HG03175 (cell line): ENCODE data around the gene CTIF.
A peak's percentile ranks its signal among the peaks of the same experiment; 100 is the strongest.
"Not testable (repeated sequence)": the region's sequence is repeated elsewhere in the genome, so short reads cannot be mapped to it uniquely, and the experiment has no call there.

Experiments
- ATAC-seq: cut with Tn5 transposase; IDR thresholded peaks from one replicate; pipeline ENCODE4 v1.9.1; 2021; ENCODE audit warnings: mild to moderate bottlenecking, moderate library complexity; ENCODE audit not compliant: unreplicated experiment

The CTIF gene

DNA sequence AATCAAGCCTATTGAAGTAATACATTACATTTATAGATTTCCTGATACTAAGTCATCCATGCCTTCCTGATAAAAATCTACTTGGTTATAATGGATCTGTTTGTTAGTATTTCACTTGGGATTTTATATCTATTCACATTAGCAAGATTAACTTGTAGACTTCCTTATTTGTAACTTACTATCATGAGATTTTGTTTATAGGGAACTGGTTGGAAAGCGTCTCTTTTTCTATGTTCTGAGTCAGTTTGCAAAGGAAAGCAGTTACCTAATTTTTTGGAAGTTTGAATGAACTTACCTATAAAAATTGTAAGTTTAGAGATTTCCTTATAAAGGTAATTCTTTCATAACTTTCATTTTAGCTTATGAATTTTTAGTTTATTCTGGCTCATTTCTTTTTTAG is 270.5 kb downstream of the CTIF start:
- ATAC-seq: no peak

DNA sequence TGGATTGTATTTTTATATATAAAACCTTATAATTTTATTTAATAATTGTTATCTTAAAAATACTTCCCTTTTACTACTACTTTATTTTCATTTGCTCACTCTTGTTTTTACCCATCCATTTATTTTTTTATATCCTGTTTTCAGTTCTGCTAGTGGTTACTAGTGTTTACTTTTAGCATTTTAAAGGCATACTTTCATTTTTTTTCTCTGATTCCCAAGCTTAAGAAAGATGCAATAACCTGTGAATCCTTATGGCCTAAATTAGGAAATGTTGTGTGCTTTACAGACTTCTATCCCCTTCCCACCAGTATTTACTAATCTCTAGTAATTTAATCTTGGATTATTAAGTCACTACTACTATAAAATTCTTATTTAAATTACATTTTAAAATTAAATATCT is 272.0 kb downstream of the CTIF start:
- no peak for ATAC-seq

DNA sequence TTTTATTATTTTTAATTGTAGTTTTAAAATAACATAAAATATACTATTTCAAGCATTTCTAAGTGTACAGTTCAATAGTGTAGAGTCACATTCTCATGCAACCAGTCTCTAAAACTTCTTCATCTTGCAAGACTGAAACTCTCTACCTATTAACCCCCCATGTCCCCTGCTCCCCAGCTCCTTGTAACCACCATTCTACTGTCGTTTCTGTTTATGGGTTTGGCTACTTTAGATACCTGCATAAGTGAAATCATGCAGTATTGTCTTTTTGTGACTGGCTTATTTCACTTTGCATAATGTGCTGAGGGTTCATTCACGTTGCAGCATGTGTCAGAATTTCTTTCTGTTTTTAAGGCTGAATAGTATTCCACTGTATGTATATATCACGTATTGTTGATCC is 272.6 kb downstream of the CTIF start:
- ATAC-seq: no peak

DNA sequence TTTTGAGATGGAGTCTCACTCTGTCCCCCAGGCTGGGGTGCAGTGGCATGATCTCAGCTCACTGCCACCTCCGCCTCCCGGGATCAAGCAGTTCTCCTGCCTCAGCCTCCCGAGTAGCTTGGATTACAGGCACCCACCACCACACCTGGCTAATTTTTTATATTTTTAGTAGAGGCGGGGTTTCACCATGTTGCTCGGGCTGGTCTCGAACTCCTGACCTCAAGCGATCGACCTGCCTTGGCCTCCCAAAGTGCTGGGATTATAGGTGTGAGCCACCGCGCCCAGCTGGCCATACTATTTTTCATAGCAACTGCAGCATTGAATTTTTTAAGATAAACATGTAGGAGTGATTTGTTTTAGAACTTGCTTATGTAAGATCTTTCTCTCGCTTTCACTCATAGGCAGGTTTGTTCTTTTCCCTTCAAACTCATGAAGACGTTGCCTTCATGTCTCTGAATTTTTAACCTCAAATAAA is 273.2 kb downstream of the CTIF start:
- not testable (repeated sequence) for ATAC-seq

DNA sequence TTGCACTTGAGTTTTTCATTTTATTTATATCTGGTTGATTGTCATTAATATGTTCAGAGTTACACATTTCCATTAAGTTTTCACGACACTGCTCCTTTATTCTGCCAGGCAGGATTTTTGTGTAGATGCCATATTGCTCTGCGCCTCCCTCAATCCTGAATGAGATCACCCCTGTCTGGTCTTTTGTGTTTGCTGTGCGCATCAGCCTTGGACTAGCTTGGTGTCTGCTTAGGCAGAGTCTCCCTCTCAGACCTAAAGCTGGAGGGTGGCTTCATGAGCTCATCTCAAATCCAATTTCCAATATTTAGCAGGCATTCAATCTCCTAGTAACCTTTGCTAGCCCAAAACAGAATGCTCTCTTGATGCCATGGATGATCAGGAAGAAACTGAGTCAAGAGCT is 274.5 kb downstream of the CTIF start:
- no peak for ATAC-seq

DNA sequence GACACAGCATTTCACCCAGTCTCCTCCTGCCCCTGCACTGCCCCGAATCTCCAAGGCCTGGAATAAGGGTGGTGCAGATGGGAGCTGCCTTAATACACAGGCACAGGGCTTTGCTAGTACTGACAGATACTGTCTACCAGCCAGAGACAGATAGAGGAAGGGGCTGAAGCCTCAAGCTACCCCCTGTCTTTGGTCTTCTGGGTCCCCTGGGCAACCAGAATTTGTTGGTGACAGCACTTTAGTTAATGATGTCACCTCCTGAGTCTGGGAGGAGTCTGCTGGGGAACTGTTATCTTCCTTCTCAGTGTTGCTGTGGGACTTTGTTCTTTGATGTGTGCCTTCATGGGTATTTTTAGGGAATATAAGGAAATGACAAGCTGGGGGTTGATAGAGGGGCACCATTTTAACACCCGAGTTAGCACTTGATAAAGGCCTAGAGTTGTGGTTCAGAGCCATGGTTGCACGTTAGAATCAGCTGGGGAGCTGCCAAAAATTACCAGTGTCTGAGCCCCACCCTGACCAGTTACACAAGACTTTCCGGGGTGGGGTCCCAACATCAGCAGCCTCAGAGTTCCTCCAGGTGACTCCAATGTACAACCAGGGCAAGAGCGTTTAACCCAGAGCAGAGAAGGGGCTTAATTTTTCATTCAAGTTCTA is 275.1 kb downstream of the CTIF start:
- peak; percentile 45 for ATAC-seq

DNA sequence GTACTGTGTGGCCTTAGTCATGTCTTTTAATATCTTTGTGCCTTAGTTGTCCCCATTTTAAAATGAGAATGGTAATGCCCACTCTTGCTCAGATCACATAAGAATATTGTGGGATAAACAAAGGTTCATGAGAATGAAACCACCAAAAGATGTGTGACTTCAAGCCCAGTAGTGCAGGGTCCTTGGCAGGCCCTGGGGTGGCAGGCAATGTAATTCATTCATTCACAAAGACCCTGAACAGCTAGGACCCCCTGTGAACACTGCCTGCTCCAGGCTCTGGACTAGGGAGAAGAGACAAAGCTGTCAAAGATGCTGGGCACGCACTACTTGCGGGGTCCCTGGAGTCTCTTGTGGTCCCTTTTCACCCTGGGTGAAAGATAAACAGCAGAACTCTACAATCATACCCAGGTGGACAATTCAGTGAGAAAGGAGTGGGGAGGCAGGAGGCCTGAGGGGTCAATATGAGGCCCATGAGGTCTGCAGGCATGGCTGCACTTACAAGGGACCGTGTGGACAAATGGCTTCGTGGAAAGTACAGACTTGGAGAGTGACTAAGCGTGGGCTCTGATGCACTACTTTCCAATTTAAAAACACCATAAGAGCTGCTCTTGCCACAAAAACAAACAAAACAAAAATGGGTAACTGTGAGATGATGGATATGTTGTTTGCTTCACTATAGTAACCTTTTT is 275.8 kb downstream of the CTIF start:
- ATAC-seq: no peak

DNA sequence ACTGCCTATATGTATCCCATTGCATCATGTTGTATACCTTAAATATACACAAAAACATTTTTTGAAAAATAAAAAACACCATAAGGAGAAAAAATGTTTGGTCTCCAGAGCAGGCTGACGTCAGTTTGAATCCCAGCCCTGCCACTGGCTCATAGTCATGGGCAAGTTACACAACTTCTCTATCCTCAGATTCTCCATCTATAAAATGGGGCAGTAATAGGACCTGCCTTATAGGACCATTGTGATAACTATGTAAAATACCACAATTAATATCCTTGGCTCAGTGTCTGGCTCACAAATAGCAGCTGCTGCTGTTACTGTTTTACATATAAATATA is 276.3 kb downstream of the CTIF start:
- ATAC-seq: no peak

DNA sequence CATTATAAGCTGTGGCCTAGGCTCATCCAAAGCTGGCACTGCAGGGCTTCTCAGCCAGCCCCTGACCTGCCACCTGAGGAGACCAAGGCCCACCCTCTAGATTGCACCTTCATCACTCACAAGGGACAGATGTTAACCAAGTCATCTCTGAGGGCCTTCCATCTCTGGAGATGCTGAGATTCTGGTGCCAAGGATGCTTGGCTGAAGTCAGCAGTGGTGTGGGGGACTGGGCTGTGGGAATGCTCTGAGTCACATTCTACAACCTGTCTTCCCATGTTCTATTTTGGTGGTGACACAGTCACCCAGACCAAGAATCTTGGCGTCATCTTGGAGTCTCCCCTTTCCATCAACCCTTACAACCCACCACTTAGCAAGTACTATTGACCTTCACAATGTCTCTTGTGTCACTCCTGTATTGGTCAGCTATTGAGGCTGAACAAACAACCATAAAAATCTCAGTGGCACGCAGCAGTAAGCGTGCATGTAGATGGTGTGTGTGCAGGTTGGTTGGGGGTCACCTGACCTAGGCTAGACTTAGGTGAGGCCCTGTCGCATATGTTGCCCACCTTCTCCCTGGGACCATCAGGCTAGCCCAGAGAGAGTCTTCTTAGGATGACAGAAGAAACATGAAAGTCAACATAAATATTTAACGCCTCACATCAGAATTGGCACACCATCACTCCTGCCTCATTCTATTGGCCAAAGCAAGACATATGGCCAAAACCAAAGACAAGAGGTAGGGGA is 276.9 kb downstream of the CTIF start:
- ATAC-seq: no peak

DNA sequence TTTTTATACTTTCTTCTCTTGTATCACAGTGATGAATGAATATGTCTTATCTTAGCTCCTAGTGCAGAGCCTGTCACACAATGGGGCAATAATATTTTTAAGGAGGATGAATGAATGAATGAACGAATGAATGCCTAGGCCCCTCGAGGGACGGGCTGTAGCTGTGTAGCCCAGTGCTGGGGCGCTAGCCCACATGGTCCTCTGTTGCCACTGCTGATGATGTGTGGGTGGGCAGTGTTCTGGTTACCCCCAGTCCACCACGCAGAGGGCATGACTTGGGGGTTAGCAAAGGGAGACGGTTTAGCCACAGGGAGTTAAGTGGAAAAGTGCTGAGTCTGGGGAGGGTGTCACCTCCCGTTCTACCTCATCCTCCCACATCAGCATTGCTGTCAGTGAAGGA is 277.7 kb downstream of the CTIF start:
- ATAC-seq: no peak

DNA sequence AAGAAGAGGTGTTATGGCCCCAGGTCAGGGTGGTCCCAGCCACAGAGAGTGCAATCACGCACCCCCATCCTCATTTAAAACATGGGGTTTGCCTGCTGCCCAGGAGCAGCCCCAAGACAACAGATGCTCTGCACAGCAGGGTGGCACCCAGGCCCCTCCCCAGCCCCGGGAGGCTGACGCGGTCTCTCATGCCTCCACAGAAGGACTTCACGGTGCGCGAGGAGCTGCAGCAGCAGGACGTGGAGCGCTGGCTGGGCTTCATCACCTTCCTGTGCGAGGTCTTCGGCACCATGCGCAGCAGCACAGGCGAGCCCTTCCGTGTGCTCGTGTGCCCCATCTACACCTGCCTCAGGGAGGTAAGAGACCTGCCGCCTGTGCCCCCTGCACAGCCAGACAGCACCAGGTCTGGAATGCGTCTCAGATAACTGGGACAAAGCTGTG is 278.2 kb downstream of the CTIF start:
- ATAC-seq: no peak

DNA sequence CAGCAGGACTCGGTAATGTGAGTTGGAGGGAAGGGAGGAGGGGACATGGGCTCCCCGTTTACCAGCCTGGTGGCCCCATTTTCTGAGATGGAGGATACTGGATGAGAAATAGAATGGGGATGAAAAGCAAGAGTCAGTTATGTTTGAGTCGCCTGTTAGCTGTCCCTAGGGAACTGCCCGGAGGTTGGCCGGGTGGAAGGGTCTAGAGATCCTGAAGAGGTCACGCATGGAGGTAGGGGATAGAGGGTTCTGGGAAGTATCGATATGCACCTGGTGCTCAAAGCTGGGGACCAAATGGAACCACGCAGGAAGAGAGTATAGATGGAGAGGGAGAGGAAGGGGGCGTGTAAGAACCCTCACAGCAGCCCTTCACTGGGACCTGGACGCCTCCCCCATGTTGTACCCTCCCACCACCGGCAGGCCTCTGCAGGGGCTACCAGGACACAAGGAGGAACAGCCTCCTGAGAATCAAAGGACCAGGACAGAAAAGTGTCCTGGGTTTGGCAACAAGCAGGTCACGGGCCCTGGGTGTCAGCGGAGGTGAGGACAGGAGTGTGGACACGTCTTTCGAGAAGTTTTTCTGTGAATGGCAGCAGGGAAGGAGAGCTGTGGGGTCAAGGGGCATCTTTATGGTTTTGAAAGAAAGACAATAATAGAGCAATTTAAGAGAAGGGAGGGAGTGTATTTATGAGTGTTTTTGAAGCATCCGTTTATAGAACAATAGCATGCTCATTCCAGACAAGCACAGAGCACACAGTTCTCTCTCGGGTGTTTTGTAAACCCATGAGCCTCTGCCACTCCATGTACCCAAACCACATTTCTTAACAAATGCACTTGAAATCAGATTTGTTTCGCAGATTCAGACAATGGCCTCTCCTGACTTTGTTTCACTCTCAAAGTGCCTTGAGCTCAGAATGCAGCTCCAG is 279.8 kb downstream of the CTIF start:
- no peak for ATAC-seq

DNA sequence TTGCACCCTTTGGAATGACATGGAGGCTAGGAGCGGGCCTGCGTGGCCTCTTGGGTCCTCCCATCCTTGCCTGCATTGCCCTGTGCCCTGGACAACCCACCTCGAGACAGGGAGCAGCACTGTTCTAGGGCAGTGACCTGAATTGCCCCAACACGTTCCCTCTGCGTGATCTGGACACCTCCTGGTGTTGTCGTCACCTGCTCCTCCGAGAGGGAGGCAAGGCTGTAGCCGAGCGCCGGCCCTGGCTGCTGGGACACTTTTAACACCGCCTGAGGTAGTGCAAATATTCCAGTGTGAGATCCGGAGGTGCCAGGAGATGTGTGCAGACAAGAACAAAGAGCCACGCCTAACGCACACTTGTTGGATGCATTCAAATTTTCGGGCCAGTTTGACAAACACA is 280.4 kb downstream of the CTIF start:
- no peak for ATAC-seq

DNA sequence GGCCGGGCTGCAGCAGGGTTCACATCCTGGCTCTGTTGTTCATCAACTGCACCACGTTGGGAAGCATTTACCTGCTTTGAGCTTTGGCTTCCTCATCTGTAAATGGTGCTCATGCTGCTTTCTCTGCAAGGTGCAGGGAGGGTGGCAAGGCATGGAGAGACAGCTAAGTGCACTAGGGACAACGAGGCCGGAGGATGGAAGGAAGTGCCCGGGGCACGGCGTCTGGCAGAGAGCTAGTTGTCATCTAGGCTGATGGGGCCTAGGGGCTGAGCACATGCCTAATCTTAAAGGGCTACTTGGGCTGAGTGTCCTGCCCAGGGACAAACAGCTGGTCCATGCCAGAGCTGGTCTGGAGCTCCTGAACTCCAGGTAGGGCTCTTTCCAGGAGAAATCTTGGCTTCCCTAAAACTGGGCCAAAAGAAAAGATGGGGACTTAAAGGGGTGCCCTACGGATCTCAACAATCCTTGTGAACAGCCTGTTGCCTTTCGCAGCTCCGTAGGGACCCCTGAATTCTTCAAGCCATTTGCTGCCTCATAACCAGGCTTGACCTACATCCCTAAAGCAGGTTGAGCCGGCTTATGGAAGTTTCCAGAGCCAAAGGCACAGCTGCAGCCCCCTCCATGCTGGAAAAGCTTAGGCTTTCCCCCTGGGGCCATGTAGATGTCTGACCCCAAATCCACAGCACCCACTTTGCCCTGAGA is 281.1 kb downstream of the CTIF start:
- no peak for ATAC-seq

DNA sequence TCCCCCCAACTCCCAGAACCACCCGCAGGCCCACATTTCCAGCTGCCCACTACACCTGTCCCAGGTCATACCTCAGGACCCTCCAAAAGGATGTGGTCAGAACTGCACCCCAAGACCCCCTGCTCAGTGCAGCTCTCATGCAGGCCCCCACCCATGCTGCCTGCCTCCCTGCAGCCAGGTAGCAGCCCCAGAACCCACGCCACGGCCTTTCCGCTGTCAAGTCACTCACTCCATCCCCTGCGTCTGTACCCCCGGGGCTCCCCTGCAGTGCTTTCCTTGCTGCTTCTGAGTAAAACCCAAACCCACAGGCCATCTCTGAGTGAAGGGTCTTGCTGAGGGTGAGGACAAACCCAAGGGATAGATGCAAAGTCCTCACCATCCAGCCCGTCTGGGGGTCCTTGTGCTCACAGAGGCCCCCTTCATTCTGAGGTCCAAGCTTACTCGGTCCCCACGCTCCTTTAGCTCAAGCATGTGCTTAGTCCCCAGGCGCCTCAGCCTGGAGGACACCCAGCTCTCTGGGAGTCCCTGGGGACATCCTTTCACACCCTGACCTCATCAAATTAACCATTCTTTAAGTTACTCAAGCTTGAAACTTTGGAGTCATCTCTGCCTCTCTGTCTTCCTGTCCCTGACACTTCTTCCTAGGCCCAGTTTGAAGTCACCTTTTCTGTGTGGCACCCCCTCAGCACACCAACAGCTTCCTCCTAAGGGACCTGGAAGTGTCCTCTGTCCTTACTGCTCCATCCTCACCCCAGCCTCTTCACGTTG is 281.8 kb downstream of the CTIF start:
- ATAC-seq: peak; percentile 96

DNA sequence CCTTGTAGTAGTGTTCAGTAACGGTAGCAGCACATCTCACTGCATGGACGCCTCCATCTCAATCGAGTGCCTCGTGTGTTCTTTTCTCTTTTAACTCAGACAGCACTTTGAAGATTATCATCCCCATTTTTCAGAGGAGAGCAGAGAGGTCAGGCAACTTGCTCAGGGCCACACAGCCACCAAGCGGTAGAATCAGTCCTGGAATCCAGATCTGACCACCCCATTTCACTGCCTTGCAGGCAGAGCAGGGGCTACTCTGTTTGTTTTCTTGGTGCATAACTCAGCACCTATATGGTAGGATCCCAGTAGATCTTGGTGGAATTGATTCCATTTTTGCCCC is 282.4 kb downstream of the CTIF start:
- ATAC-seq: peak; percentile 2

DNA sequence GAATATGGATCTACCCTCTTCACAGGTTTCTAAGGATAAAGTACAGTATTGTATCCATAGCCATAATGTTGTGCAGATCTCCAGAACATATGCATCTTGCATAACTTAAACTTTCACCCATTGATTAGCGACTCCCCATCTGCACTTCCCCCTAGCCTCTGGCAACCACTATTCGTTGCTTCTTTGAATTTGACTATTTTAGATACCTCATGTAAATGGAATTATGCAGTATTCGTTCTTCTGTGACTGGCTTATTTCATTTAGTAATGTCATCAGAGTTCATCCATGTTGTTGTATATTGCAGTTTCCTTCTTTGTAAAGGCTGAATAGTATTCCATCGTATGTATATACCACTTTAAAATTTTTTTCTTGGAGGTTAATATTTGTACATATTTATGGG is 283.0 kb downstream of the CTIF start:
- no peak for ATAC-seq

DNA sequence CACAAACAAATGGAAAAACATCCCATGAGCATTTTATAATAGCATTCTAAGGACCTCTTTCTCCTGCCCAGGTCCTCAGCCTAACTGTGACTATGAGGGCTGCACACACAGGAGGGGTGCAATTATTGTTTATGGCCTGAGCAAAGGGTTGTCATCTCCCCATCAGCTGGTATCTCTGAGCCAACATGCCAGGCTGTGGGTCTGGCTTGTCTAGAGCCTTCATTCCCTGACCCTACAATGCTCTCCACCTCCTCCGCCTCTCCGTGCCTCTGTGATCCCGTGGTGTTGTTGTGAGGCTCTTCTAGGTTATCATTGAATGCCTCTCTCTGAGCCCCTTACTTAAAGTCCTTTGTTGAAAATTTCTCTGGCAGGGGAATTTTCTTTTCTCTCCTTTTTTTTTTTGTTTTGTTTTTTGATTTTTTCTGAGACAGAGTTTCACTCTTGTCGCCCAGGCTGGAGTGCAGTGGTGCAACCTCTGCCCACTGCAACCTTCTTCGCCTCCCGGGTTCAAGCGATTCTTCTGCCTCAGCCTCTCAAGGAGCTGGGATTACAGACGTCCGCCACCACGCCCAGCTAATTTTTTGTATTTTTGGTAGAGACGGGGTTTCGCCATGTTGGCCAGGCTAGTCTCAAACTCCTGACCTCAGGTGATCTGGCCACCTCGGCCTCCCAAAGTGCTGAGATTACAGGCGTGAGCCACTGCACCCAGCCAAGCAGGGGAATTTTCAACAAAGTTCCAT is 285.6 kb downstream of the CTIF start:
- ATAC-seq: no peak

DNA sequence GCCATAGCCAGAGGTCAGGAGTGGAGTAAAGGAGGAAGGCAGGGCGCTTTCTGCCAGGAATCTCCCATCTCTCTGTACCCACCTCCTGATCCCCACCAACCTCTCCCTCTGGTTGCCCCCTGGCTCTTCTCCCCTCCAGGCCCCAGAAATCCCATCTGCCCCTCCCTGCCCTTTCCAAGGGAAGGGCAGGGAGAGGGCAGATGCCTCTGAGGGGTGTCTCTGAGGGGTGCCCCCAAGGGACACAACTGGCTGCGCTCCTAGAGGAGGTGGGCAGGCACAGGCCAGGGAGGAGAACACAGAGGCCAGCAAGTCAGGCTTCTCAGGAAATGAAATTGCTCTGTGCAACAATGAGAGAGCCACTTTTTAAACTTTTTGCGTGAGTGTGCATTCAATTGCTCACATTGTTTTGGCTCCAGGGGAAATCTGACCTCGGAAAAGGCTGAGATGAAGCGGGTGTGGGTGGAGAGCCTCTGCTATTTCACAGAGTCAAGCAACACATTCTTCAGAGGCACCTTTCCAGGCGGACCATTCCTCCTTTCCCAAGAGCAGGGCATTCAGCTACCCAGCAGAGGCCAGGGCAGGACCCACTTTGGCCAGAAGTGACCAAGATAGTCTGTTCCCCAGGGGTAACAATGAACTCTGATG is 286.4 kb downstream of the CTIF start:
- no peak for ATAC-seq
